Tibial artery (tissue), 4 donors: Measurements from ENCODE around the gene SCP2D1.

Source experiments
- DNase-seq, 2 donors: peaks; one replicate each; pipeline ENCODE4 v3.0.0-alpha.2; 2019
- H3K27ac ChIP-seq, 2 donors: fragments of 200-600 bp; sonication (generic) in 1 of 2; 1 replicate in 1 of 2; 2 replicates in 1 of 2; pipeline ENCODE4 v1.5.1; 2018 to 2019; ENCODE audit warnings: mild to moderate bottlenecking in 1 of 2
- H3K27me3 ChIP-seq, 2 donors: fragments of 200-600 bp; sonication (generic) in 1 of 2; one replicate each; pipeline versions ENCODE4 v1.5.1 to v1.6.0; 2016 to 2019
- H3K36me3 ChIP-seq, 3 donors: fragments of 200-600 bp; sonication (generic) in 2 of 3; one replicate each; pipeline ENCODE4 v1.5.1; 2016 to 2019; ENCODE audit warnings: mild to moderate bottlenecking in 2 of 3
- H3K4me1 ChIP-seq, 4 donors: fragments of 200-600 bp; sonication (generic) in 2 of 4; 1 replicate in 3 of 4; 2 replicates in 1 of 4; pipeline ENCODE4 v1.5.1; 2016 to 2019
- H3K4me3 ChIP-seq, 2 donors: fragments of 200-600 bp; sonication (generic) in 1 of 2; 1 replicate in 1 of 2; 2 replicates in 1 of 2; pipeline ENCODE4 v1.5.1; 2018 to 2019; ENCODE audit warnings: mild to moderate bottlenecking in 2 of 2
- H3K9me3 ChIP-seq, 3 donors: fragments of 200-600 bp; sonication (generic) in 1 of 3; one replicate each; pipeline ENCODE4 v1.5.1; 2016 to 2019
- CTCF ChIP-seq, 2 experiments: fragments of 200-600 bp in 1 of 2; fragments of 450-650 bp in 1 of 2; IDR thresholded peaks; one replicate each; pipeline ENCODE4 v1.5.1; 2017 to 2019; ENCODE audit warnings: antibody characterized with exemption in 2 of 2, mild to moderate bottlenecking in 1 of 2, moderate library complexity in 1 of 2
- intact Hi-C: fragments of 100-400 bp; cut with DNase I; formaldehyde crosslinking; loops from one replicate; pipeline ENCODE4 v1.15.0; 2023; ENCODE audit warnings: low total_unique reads

The SCP2D1 gene

GRCh38 chr20:18837718-18838117, 24.1 kb downstream of the SCP2D1 start:
- Histone ChIP-seq H3K27ac (no peak overlapping the region), H3K4me3 (no peak overlapping the region), H3K9me3 (peaks cover 0 to 5% (median 0%) of the 10 kb centered on the region in 3 donors), H3K36me3 (no peaks in the 10 kb centered on the region), H3K4me1 (no peaks in the 10 kb centered on the region), H3K27me3 (no peaks in the 10 kb centered on the region)
- no peak for TF ChIP-seq CTCF (IDR thresholded peaks at IDR 0.05)
- intact Hi-C loops = no loop called here
- no peak for DNase-seq

- H3K36me3 ChIP-seq = no peaks in the 10 kb centered on the region
- intact Hi-C loops = no loop called here
- H3K27ac ChIP-seq = no peak overlapping the region
- no peak overlapping the region for H3K4me3 ChIP-seq
- no peaks in the 10 kb centered on the region for H3K27me3 ChIP-seq
- no peaks in the 10 kb centered on the region for H3K4me1 ChIP-seq
- peaks cover 0 to 5% (median 0%) of the 10 kb centered on the region in 3 donors for H3K9me3 ChIP-seq
- TF ChIP-seq CTCF (IDR thresholded peaks at IDR 0.05) = no peak
- no peak for DNase-seq
These were observed 26.1 kb downstream of the SCP2D1 start for GRCh38 chr20:18839507-18840247.

GRCh38 chr20:18840248-18840645, 26.7 kb downstream of the SCP2D1 start:
- no peak for TF ChIP-seq CTCF (IDR thresholded peaks at IDR 0.05)
- Histone ChIP-seq H3K4me1 (no peaks in the 10 kb centered on the region), H3K27me3 (no peaks in the 10 kb centered on the region), H3K9me3 (peaks cover 0 to 5% (median 0%) of the 10 kb centered on the region in 3 donors), H3K36me3 (no peaks in the 10 kb centered on the region), H3K4me3 (no peak overlapping the region), H3K27ac (no peak overlapping the region)
- intact Hi-C loops = no loop called here
- DNase-seq = no peak

GRCh38 chr20:18845017-18845416, 31.4 kb downstream of the SCP2D1 start:
- TF ChIP-seq CTCF (IDR thresholded peaks at IDR 0.05) = no peak
- Histone ChIP-seq H3K27ac (no peak overlapping the region), H3K36me3 (no peaks in the 10 kb centered on the region), H3K4me3 (no peak overlapping the region), H3K27me3 (no peaks in the 10 kb centered on the region), H3K9me3 (no peaks in the 10 kb centered on the region), H3K4me1 (no peaks in the 10 kb centered on the region)
- intact Hi-C loops = no loop called here
- no peak for DNase-seq

GRCh38 chr20:18847226-18847755, 33.7 kb downstream of the SCP2D1 start:
- no peak for DNase-seq
- no peak overlapping the region for H3K27ac ChIP-seq
- no peaks in the 10 kb centered on the region for H3K4me1 ChIP-seq
- no peaks in the 10 kb centered on the region for H3K9me3 ChIP-seq
- H3K27me3 ChIP-seq = no peaks in the 10 kb centered on the region
- H3K4me3 ChIP-seq = no peak overlapping the region
- intact Hi-C loops = no loop called here
- H3K36me3 ChIP-seq = no peaks in the 10 kb centered on the region
- TF ChIP-seq CTCF (IDR thresholded peaks at IDR 0.05) = no peak
